ENCODE measurements around the gene HES2.
"Not testable (repeated sequence)": the region's sequence is repeated elsewhere in the genome, so short reads cannot be mapped to it uniquely, and the experiment has no call there.

HES2 gene

GRCh38 chr1:6450005-6450450 lies 30.3 kb upstream of the HES2 start:
- TF ChIP-seq CTCF (conservative IDR thresholded peaks at IDR 0.05) = no peak
- H3K27ac ChIP-seq = no peak overlapping the region

- no peak overlapping the region for H3K27ac ChIP-seq
- peak; percentile 21 for TF ChIP-seq CTCF (conservative IDR thresholded peaks at IDR 0.05)
Observed at GRCh38 chr1:6448749-6449631, 29.3 kb upstream of the HES2 start.

- no peak overlapping the region for H3K27ac ChIP-seq
- no peak for TF ChIP-seq CTCF (conservative IDR thresholded peaks at IDR 0.05)
Observed at GRCh38 chr1:6447818-6448748, 28.4 kb upstream of the HES2 start.

GRCh38 chr1:6447016-6447817 lies 27.5 kb upstream of the HES2 start:
- TF ChIP-seq CTCF (conservative IDR thresholded peaks at IDR 0.05) = no peak
- no peak overlapping the region for H3K27ac ChIP-seq

- no peak for TF ChIP-seq CTCF (conservative IDR thresholded peaks at IDR 0.05)
Observed at GRCh38 chr1:6446665-6447015, 26.9 kb upstream of the HES2 start.

GRCh38 chr1:6445929-6446328 lies 26.2 kb upstream of the HES2 start:
- not testable (repeated sequence) for H3K27ac ChIP-seq

More at GRCh38 chr1:6446665-6447015, 26.9 kb upstream of the HES2 start:
- H3K27ac ChIP-seq = no peak overlapping the region

GRCh38 chr1:6445062-6445763 lies 25.5 kb upstream of the HES2 start:
- TF ChIP-seq CTCF (conservative IDR thresholded peaks at IDR 0.05) = peak; percentile 77
- H3K27ac ChIP-seq = no peak overlapping the region

Measured in VCaP (cell line).